A673 (cell line): ENCODE measurements around the gene BCAN. TPM values are rescaled to one million over a fixed set of nuclear protein-coding genes. Genes with fewer than 3 reads are reported as not detected.

Experiments
- BruUV-seq: library from RNA; stranded (reverse); fragments of 400-500 nt; replicated peaks from 2 replicates; lab custom pipeline; 2021; lab: Mats Ljungman, UMichigan
- CTCF ChIA-PET: fragments of 300-600 bp; sonication (Branson Sonifier 250); formaldehyde crosslinking; loops from one replicate; lab custom pipeline; 2022; ENCODE audit warnings: antibody characterized with exemption; lab: Charles Lee
- POLR2A ChIA-PET: fragments of 300-600 bp; sonication (Branson Sonifier 250); formaldehyde crosslinking; loops from one replicate; lab custom pipeline; 2022; ENCODE audit warnings: antibody characterized with exemption; ENCODE audit not compliant: low non-redundant PET; lab: Charles Lee
- DNase-seq: peaks from one replicate; pipeline ENCODE4 v3.0.0-alpha.2; 2015; ENCODE audit warnings: low spot score
- H3K27ac ChIP-seq: fragments of 200-600 bp; sonication (generic); 2 replicates; pipeline ENCODE4 v1.5.1; 2016; ENCODE audit warnings: mixed run types, low read depth, mild to moderate bottlenecking, mixed read lengths, antibody characterized with exemption, low read length; ENCODE audit not compliant: poor library complexity, severe bottlenecking
- H3K27me3 ChIP-seq: fragments of 200-600 bp; sonication (generic); replicated peaks from 2 replicates; pipeline ENCODE4 v1.6.1; 2017; ENCODE audit warnings: mixed run types, low read depth, mild to moderate bottlenecking, mixed read lengths, antibody characterized with exemption, low read length; ENCODE audit not compliant: insufficient read depth, poor library complexity
- H3K36me3 ChIP-seq: fragments of 200-600 bp; sonication (generic); 2 replicates; pipeline ENCODE4 v1.6.1; 2016; ENCODE audit warnings: mixed run types, mild to moderate bottlenecking, mixed read lengths, antibody characterized with exemption, low read length; ENCODE audit not compliant: insufficient read depth, poor library complexity, severe bottlenecking
- H3K4me1 ChIP-seq: fragments of 200-600 bp; sonication (generic); 2 replicates; pipeline ENCODE4 v1.6.1; 2017; ENCODE audit warnings: mixed run types, mild to moderate bottlenecking, mixed read lengths, antibody characterized with exemption, low read length; ENCODE audit not compliant: insufficient read depth, poor library complexity, severe bottlenecking
- H3K4me3 ChIP-seq: fragments of 200-600 bp; sonication (generic); 2 replicates; pipeline ENCODE4 v1.5.1; 2016; ENCODE audit warnings: low read depth, mixed run types, mild to moderate bottlenecking, mixed read lengths, low read length; ENCODE audit not compliant: poor library complexity, severe bottlenecking
- H3K9me3 ChIP-seq: fragments of 200-600 bp; sonication (generic); 2 replicates; pipeline ENCODE4 v1.6.1; 2016; ENCODE audit warnings: mixed run types, low read depth, mild to moderate bottlenecking, mixed read lengths, antibody characterized with exemption, low read length; ENCODE audit not compliant: poor library complexity, severe bottlenecking
- CTCF ChIP-seq: fragments of 300-800, 200-600 bp; sonication (generic); conservative IDR thresholded peaks from 2 replicates; pipeline ENCODE4 v1.5.1; 2017; ENCODE audit warnings: low read depth, mild to moderate bottlenecking, antibody characterized with exemption, low read length, moderate library complexity, mixed read lengths
- EZH2 ChIP-seq: fragments of 200-600 bp; sonication (generic); IDR thresholded peaks from 2 replicates; pipeline ENCODE4 v1.6.1; 2017; ENCODE audit warnings: borderline replicate concordance, low read depth, mild to moderate bottlenecking, mixed read lengths, antibody characterized with exemption, low read length; ENCODE audit not compliant: poor library complexity, severe bottlenecking
- intact Hi-C: fragments of 100-400 bp; cut with micrococcal nuclease; formaldehyde crosslinking; loops from one replicate; pipeline ENCODE4 v1.10.0; 2022; ENCODE audit not compliant: unreplicated experiment
- total RNA-seq: library from RNA; stranded (reverse); gene quantifications from 2 replicates; pipeline ENCODE4 v1.2.3, GENCODE V29; 2021

Gene BCAN
- total RNA-seq, 1 experiment from 2014 or later = not detected

- intact Hi-C loops = loop anchor here (1.0 to 10.0 kb wide), 5 partner anchors 15 to 235 kb away; partner anchors contain the start of genes CRABP2, LRRC71 and NTRK1
- Histone ChIP-seq H3K36me3 (no peaks in the 10 kb centered on the region), H3K4me3 (no peak overlapping the region), H3K9me3 (no peaks in the 10 kb centered on the region), H3K27me3 (no peaks in the 10 kb centered on the region), H3K27ac (no peak overlapping the region), H3K4me1 (peaks cover 22% of the 10 kb centered on the region)
- no peak for DNase-seq
- BruUV-seq = no TSS peak
- POLR2A ChIA-PET = interaction anchor here (0.7 to 1.6 kb wide), 3 partner anchors 36 to 233 kb away, joined by 3 to 6 read pairs (median 3); no protein-coding TSS in a partner anchor
- TF ChIP-seq CTCF (no peak), EZH2 (no peak)
- CTCF ChIA-PET = interaction anchor here (0.5 to 4.7 kb wide), 29 partner anchors 9 to 384 kb away, joined by 3 to 117 read pairs (median 5); partner anchors contain the start of genes CRABP2, ISG20L2, LRRC71 and METTL25B
Observed at GRCh38 chr1:156689953-156690674, 48.2 kb downstream of the BCAN start.

- no peak for DNase-seq
- ChIA-PET CTCF (interaction anchor here (1.1 to 4.7 kb wide), 8 partner anchors 8 to 209 kb away, joined by 3 to 117 read pairs (median 19); partner anchors contain the start of genes CRABP2, ISG20L2, METTL25B and NTRK1), POLR2A (interaction anchor here (0.7 kb wide), 2 partner anchors 35 to 232 kb away, joined by 3 read pairs; no protein-coding TSS in a partner anchor)
- H3K9me3 ChIP-seq = no peaks in the 10 kb centered on the region
- peaks cover 22% of the 10 kb centered on the region for H3K4me1 ChIP-seq
- no peak for TF ChIP-seq EZH2
- no peak for TF ChIP-seq CTCF
- H3K27ac ChIP-seq = no peak overlapping the region
- intact Hi-C loops = no loop called here
- H3K27me3 ChIP-seq = no peaks in the 10 kb centered on the region
- H3K4me3 ChIP-seq = no peak overlapping the region
- BruUV-seq = no TSS peak
- H3K36me3 ChIP-seq = no peaks in the 10 kb centered on the region
Observed at GRCh38 chr1:156690675-156691036, 48.7 kb downstream of the BCAN start.

DNA sequence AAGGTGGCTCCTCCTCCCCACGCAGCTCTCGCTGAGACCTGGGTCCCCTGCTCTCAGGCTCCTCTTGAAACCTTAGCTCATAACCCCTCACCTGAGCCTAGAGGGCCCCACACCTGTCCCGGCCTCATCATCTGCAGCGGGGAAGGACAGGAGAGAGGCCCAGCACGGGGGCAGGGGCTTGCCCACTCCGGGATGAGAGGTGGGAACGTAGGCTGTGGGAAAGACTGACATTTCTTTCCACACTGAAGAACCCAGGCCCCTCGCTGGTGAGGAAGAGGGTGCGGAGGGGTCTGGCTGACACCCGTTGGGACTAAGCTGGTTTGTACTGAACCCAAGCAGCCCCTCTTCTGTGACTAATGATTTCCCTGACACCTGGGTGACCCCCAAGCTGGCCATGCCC lies 49.3 kb downstream of the BCAN start:
- Histone ChIP-seq H3K27ac (no peak overlapping the region), H3K4me3 (no peak overlapping the region), H3K27me3 (no peaks in the 10 kb centered on the region), H3K9me3 (no peaks in the 10 kb centered on the region), H3K4me1 (peaks cover 22% of the 10 kb centered on the region), H3K36me3 (no peaks in the 10 kb centered on the region)
- CTCF ChIA-PET = interaction anchor here (0.6 to 4.7 kb wide), 5 partner anchors 15 to 199 kb away, joined by 3 to 117 read pairs (median 33); partner anchors contain the start of genes ISG20L2, METTL25B and NTRK1
- no TSS peak for BruUV-seq
- no peak for DNase-seq
- intact Hi-C loops = no loop called here
- POLR2A ChIA-PET = interaction anchor here (1.0 kb wide), 1 partner anchor 34 kb away, joined by 3 read pairs; no protein-coding TSS in a partner anchor
- TF ChIP-seq EZH2 (no peak), CTCF (no peak)
